ENCODE measurements around the gene FDXACB1.
A peak's percentile ranks its signal among the peaks of the same experiment; 100 is the strongest.

The FDXACB1 gene, protein sequence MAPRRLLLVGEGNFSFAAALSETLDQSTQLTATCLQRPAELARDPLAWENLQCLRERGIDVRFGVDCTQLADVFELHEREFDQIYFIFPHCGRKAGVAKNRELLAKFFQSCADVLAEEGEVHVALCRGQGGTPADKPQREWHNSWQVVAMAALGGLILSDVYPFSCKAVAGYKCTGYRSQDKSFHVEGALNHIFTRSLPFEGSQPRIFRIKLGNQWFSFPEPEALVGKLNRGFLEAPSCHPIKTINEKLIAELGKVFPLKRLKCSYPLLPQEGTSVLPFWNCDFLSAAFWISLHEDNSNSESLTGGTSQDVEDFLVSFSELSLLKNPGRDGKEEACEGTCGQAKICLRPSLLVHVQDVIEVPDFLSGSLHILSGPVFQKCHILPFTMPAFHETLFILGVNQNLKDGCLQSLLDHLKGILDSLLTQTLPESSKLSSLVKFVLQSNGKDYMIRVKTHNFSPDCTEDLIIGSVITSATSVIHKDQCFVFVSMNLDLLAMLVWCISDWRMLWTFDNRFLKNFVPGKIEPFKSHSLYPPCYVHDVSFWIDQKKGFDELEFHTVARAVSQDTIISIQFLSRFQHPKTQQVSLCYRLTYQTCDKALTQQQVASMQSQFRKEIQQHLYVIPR

DNA sequence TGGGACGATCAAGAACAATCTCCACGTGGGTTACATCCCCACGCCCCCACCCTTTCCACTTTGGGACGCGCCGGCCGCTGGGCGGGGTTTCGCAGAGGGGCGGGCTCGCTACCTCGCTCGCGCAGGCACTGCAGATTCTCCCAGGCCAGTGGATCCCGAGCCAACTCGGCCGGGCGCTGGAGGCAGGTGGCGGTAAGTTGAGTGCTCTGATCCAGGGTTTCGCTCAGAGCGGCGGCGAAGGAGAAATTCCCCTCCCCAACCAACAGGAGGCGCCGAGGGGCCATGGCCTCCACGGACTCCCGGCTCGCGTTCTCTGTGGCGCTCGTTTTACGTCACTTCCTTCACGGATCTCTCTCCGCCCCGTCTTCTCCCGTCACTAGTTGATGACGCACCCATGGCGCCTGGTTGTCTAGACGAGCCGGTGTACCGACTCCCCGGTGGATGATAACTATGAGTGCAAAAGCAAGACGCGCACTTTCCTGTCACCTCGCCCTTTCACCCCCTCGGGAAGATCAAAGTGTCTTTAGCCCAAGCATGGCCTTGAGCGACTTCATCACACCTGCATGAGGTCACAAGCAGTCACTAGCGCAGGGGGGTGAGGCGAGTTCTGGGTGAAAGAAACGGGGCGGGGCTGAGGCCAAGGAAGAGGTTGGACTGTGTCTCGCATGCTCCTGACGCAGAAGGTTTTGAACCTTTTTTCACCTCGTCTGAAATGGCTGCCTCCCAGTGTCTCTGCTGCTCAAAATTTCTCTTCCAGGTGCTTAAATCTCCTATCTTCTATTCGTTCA, at the start of gene FDXACB1, which contains the start of gene CFAP68:
Gene FDXACB1 (minus strand): TSS at position 317 of the 788 bp plus-strand sequence. CDS start 33 bp downstream, at position 284.
Gene CFAP68 (plus strand): TSS at position 693 of the 788 bp plus-strand sequence. CDS start 20 bp downstream, at position 713.
- DNase-seq (ENCODE audit: low spot score), result peak; percentile 93

GRCh38 chr11:111926505-111927391, 47.8 kb upstream of the FDXACB1 start:
- DNase-seq (ENCODE audit: low spot score), result peak; percentile 96

DNA sequence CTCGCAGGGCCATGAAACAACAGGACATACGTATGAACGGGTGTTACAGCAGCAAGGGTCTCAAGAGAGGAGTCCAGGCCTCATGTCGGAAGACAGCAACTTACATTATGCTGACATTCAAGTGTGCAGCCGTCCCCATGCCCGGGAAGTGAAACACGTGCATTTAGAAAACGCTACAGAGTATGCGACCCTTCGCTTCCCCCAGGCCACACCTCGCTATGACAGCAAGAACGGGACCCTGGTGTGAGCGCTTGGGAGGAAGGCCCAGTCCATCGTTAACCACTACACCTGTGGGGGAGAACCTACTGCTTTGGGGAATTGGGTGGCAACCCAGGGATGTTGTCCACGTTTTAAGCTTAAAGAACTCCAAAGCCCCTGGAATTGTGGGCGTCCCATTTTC, 47.0 kb upstream of the FDXACB1 start:
- DNase-seq (ENCODE audit: low spot score), result no peak

DNA sequence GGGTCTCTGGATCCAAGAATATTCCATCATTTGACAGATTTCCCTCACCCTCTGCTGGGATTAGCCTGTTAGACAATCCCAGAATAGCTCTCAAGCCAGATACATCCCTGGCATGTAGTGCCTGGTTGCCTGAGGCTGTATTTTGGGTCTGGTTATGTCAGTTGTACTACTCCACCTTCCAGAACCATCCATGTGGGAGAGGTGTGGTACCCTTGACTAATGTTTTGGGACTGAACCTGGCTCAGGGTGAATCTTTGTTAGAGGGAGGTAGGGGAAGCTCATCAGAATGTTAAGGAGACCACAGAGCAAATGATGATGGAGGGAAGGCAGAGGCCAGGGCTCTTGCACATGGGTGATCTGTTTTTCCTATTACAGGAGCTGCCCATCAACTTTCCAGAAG, 45.0 kb upstream of the FDXACB1 start:
- no peak for DNase-seq (ENCODE audit: low spot score)

- DNase-seq (ENCODE audit: low spot score), result no peak
Observed at GRCh38 chr11:111923351-111923788, 44.4 kb upstream of the FDXACB1 start.

GRCh38 chr11:111922803-111923202, 43.8 kb upstream of the FDXACB1 start:
- DNase-seq (ENCODE audit: low spot score), result no peak

GRCh38 chr11:111921541-111922230, 42.7 kb upstream of the FDXACB1 start:
- DNase-seq (ENCODE audit: low spot score), result no peak

GRCh38 chr11:111920908-111921307, 41.9 kb upstream of the FDXACB1 start:
- DNase-seq (ENCODE audit: low spot score), result no peak

DNA sequence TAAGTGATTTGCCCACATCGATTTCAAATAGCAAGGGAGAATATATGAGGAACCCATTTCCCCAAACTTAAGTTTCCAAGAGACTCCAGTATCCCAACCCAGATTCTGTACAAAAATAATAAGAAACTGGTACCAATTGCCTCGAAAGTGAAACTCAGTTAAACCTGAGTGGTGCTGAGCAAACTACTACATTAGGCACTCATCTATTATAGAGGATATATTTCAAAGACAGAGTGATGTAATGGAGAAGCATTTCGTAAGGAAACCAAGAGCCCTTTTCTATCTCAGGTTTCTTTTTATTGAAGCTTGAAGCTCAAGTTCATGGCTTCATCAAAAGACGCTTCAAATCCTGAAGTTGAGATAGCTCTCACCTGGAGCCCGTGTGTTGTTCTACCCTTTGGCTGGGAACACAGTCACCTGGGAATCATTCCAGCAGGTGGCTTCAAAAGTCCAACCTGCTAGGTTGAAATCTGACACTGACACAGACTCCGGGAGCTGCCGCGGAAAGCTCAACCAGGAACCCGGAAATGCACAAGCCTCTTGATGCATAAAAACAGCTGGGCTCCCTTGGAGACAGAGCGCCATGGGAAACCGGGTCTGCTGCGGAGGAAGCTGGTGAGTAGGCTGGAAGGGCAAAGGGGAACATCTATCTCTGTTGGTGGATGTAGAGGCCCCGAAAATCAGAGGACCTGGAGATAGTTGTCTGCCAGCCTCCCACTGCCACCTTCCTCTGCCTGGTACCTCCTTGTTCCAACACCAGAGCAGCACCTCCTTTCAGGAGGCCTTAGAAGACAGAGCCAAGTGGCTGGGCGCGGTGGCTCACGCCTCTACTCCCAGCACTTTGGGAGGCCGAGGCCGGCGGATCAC, 39.7 kb upstream of the FDXACB1 start, which contains the start of gene C11orf52:
Gene C11orf52 (plus strand): TSS at position 524 of the 867 bp plus-strand sequence. CDS start 60 bp downstream, at position 584.
- DNase-seq (ENCODE audit: low spot score), result peak; percentile 85

- no peak for DNase-seq (ENCODE audit: low spot score)
Observed at GRCh38 chr11:111917788-111918187, 38.8 kb upstream of the FDXACB1 start.

DNA sequence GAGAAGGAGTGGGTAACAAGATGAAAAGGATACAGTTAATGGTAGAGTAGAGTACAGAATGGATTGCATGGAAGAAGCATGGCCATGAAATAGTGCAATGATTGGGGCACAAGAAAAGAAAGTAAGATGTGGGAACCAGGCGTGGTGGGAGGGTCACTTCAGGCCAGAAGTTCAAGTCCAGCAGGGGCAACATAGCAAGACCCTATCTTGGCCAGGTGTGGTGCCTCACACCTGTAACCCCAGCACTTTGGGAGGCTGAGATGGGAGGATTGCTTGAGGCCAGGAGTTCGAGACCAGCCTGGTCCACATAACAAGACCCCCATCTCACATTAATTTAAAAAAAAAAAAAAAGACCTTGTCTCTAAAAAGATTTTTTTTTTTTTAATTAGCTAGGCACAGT, 38.3 kb upstream of the FDXACB1 start:
- no peak for DNase-seq (ENCODE audit: low spot score)

DNA sequence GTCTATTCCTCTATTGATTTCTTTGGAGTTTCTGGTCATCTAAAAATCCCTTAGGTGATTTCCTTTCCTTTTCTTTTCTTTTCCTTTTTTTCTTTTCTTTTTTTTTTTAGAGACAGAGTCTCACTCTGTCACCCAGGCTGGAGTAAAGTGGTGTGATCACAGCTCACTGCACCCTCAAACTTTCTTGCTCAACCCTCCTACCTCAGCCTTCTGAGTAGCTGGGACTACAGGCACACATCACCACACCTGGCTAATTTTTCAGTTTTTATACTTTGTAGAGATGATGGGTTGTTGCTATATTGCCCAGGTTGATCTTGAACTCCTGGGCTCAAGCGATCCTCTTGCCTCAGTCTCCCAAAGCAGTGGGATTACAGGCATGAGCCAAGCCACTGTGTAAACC, 37.8 kb upstream of the FDXACB1 start:
- no peak for DNase-seq (ENCODE audit: low spot score)

DNA sequence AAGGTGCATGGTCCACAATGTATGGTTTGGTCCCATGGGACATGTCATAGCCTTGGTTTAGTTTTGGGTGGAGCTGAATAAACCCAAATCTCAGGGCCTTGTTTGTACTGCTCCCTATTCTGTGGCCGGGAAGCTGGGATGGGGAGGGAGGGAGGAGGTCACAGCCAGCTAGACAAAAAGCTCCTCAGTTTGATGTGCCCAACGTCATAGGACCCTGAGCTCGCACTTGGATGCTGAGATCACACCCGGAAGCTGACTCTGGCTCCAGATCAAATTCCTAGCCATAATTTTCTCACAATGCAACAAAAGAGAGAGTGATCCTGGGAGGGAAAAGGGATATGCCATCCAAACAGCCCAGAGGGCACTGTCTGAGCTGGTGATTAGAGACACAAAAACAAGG, 35.0 kb upstream of the FDXACB1 start:
- DNase-seq (ENCODE audit: low spot score), result no peak

GRCh38 chr11:111913031-111913861, 34.3 kb upstream of the FDXACB1 start:
- no peak for DNase-seq (ENCODE audit: low spot score)

DNA sequence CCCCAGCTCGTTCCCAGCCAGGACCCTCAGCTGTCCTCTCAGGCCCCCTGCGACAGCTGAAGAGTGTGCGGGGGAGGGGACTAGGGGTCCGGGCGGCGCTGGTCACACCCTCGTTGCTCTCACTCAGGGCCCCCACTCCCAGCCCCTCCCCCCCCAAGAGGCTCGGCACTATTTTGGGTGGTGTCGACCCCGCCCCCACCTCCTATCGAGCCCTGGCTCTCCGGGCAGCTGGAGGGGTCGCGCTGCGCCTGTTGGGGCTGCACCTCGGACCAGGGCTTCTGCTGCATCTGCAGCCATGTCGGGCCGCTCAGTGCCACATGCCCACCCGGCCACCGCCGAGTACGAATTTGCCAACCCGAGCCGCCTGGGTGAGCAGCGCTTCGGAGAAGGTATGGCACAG, 33.6 kb upstream of the FDXACB1 start, which contains the start of gene HSPB2:
Gene HSPB2 (plus strand): TSS at position 200 of the 400 bp plus-strand sequence. CDS start 96 bp downstream, at position 296.
- no peak for DNase-seq (ENCODE audit: low spot score)

DNA sequence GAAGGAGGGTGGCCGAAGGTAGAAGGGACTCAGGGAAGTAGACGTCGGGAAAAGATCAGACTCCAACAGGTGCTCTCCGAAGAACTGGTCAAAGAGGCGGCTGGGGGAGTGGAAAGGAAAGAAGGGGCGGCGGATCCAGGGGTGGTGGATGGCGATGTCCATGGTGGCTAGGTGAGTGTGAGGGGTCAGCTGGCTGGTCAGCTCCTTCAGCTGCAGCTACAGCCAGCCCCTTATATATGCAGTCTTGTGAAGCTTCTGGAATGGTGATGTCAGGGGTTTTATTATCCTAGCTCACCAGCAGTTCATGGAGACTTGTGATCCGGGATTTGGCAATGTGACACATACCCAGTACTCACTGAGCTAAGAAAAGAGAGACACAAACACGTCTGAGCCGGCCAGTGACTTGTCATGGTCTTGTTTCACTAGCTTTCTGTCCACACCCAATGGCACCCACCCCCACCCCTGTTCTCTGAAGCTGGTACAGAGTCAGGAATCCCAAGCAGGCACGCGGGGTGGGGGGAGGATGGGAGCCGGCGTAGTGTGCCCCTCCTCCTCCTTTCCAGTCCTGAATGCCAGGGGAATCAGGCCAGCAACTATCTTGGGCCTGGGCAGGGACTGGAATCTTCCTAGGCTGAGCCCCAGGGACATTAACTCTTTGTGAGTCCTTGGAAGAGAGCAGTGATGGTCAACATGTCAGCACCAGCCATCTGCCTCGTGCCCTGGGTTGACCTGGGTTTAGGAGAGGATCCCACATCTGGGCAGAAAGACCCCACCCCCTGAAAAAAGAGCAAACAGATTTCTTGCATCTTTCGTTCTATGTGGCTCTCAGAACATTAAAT, 32.8 kb upstream of the FDXACB1 start, which contains the start of gene CRYAB:
Gene CRYAB (minus strand): TSS at position 208 of the 839 bp plus-strand sequence. CDS start 46 bp downstream, at position 162.
- peak; percentile 25 for DNase-seq (ENCODE audit: low spot score)
